Activated CD8-positive, alpha-beta memory T cell treated with anti-CD3 and anti-CD28 coated beads, Interleukin-2, amount 10 ng/mL, durations not matched to agents 7 days and 5 days (primary cell): ENCODE data around the gene FKBP11. TPM values are rescaled to one million over a fixed set of nuclear protein-coding genes. Genes with fewer than 3 reads are reported as not detected.
"Not testable (repeated sequence)": the region's sequence is repeated elsewhere in the genome, so short reads cannot be mapped to it uniquely, and the experiment has no call there.

Experiments
- ATAC-seq: fragments of 150-1000 bp; cut with Tn5 transposase; one replicate; pipeline ENCODE4 v1.10.0; 2021; ENCODE audit warnings: moderate library complexity
- CTCF ChIA-PET: fragments of 350-600 bp; sonication (Branson Sonifier 250); formaldehyde crosslinking; loops from one replicate; lab custom pipeline; 2021; ENCODE audit warnings: antibody characterized with exemption; lab: Charles Lee
- DNase-seq: peaks from one replicate; pipeline ENCODE4 v3.0.0-alpha.2; 2020
- H3K27ac Mint-ChIP-seq: one replicate; pipeline ENCODE4 v1.8.0; 2021; ENCODE audit warnings: mild to moderate bottlenecking, mixed read lengths
- H3K27me3 Mint-ChIP-seq: one replicate; pipeline ENCODE4 v1.8.0; 2021; ENCODE audit warnings: mixed read lengths
- H3K36me3 Mint-ChIP-seq: one replicate; pipeline ENCODE4 v1.8.0; 2021; ENCODE audit warnings: mild to moderate bottlenecking, mixed read lengths
- H3K4me1 Mint-ChIP-seq: one replicate; pipeline ENCODE4 v1.8.0; 2021; ENCODE audit warnings: mixed read lengths
- H3K4me3 Mint-ChIP-seq: one replicate; pipeline ENCODE4 v1.8.0; 2021; ENCODE audit warnings: mild to moderate bottlenecking, moderate library complexity, mixed read lengths
- H3K9me3 Mint-ChIP-seq: one replicate; pipeline ENCODE4 v1.8.0; 2022; ENCODE audit warnings: low read depth, mixed read lengths
- total RNA-seq, 2 experiments: library from RNA; stranded (reverse); gene quantifications; one replicate each; pipeline ENCODE4 v1.2.3, GENCODE V29; 2021

FKBP11 gene
- total RNA-seq, 2 experiments from 2014 or later: 78.5 to 88.8 TPM

DNA sequence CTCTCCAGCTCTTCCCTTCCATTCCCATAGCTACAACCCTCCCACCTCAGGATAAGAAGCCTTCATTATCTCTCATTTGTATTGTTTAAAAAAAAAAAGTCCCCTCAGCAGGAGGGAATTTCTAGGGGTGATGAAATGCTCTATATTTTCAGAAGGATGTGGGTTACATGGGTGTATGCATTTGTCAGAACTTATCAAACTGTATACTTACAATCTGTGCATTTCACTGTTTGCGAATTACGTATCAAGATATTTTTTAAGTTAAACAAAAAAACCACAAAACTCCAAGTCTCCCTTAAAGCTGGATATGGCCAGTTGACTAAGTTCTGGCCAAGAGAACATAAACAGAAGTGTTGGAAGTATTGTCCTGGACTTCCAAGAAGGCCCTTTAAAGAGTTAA is 2.0 kb upstream of the FKBP11 start:
- no peak overlapping the region for H3K4me3 Mint-ChIP-seq
- CTCF ChIA-PET: interaction anchor here (0.7 to 7.6 kb wide), 7 partner anchors 9 to 643 kb away, joined by 3 to 65 read pairs (median 4); partner anchors contain the start of gene WNT1
- peak overlapping the region; percentile 56 for H3K27ac Mint-ChIP-seq
- H3K4me1 Mint-ChIP-seq: peaks cover 38% of the 10 kb centered on the region
- H3K36me3 Mint-ChIP-seq: peaks cover 22% of the 10 kb centered on the region
- DNase-seq (no peak), ATAC-seq (no peak)
- no peaks in the 10 kb centered on the region for H3K9me3 Mint-ChIP-seq
- H3K27me3 Mint-ChIP-seq: no peaks in the 10 kb centered on the region

DNA sequence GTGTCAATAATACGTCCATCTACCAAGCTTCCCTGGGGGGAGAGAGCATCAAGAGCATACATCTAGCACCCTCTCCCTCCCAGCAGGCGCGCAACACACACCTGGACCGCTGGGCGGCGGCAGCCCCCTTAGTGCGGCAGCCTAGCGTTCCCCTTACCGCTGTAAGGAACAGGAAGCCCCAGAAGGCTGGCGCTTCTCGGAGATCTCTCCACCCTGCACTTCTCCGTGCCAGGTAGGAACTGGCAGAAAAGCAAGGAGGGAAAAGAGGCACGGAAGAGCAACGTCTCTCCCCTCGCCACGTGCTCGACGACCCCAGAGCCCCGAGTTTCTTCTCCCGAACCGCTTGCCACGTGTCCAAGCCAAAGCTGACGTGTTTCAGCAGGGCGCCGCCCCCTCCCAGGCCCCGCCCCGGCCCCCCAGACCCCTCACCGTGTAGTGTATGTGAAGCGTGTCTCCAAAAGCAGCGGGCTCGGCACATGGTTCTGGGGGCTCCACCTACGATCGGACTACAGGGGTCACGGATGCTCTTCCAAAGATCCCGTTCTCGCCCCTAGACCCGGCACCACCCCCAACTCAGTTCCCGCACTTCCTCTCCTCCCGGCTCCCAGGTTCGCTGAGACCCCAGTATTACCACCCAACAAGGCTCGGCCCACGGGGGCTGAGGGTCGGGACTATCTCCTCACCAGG is 532 bp downstream of the FKBP11 start:
- Mint-ChIP-seq H3K4me1 (peaks cover 43% of the 10 kb centered on the region), H3K36me3 (peaks cover 19% of the 10 kb centered on the region), H3K27ac (peak overlapping the region; percentile 95), H3K9me3 (no peaks in the 10 kb centered on the region), H3K27me3 (no peaks in the 10 kb centered on the region), H3K4me3 (peak overlapping the region; percentile 92)
- DNase-seq: peak; percentile 83
- peak; percentile 74 for ATAC-seq
- CTCF ChIA-PET: interaction anchor here (0.7 to 7.6 kb wide), 20 partner anchors 10 to 95 kb away, joined by 3 to 93 read pairs (median 4); partner anchors contain the start of genes ARF3, DDN, DDX23 and RND1

DNA sequence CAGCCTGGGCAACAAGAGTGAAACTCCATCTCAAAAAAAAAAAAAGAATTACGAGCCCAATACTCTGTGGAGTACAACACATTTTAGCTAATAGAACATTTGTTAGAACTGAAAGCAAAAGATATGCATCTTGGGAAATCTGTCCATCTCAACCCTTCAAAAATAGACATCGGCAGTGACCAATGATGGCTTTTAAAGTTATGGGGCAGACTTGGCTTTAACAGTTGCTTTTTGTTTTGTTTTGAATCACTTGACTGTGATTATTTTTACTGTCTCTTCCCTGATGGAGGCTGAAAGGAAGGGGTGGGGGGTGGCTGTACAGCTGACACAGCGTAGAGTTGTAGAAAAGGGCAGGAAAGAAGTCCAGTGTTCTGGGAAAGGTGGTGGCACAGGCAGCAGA is 2.2 kb downstream of the FKBP11 start:
- Mint-ChIP-seq H3K36me3 (peaks cover 18% of the 10 kb centered on the region), H3K9me3 (no peaks in the 10 kb centered on the region), H3K27me3 (no peaks in the 10 kb centered on the region), H3K27ac (peak overlapping the region; percentile 66), H3K4me1 (peaks cover 49% of the 10 kb centered on the region), H3K4me3 (no peak overlapping the region)
- CTCF ChIA-PET: interaction anchor here (1.0 to 7.6 kb wide), 9 partner anchors 12 to 76 kb away, joined by 4 to 93 read pairs (median 26); partner anchors contain the start of genes DDN and WNT1
- ATAC-seq: no peak
- DNase-seq: no peak

DNA sequence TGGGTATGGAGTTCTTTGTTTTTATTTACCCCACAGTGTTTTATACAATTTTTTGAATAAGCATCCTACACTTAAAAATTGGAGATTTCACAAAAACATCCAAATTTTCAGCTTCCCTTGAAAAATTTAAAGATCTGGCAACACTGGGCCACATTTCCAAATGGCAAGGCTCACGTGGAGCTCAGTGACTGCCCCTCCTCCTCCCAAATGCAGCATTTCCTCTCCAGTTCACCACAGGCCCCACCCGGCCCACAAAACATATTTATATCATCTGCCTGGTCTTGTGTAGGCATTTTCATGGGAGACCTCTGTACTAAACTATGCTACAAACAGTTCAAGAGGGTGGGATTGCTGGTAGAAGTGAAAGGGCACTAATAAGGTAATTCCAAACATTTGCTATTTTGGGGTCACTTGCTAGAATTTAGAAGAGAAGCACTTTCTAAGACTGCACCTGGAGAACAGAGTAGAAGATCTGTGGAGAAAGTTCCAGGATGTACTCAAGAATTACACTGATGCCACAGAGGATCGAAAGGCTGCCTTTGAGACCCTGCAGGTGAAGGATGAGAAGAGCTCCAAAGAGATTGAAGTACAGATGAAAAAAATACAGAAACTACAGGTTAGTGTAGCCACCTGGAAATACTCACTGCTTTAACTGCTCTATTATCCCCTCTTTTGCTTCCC is 7.3 kb downstream of the FKBP11 start:
- H3K27me3 Mint-ChIP-seq: no peaks in the 10 kb centered on the region
- H3K9me3 Mint-ChIP-seq: no peaks in the 10 kb centered on the region
- H3K27ac Mint-ChIP-seq: peak overlapping the region; percentile 84
- peaks cover 31% of the 10 kb centered on the region for H3K4me1 Mint-ChIP-seq
- peak; percentile 77 for DNase-seq
- H3K36me3 Mint-ChIP-seq: peaks cover 16% of the 10 kb centered on the region
- CTCF ChIA-PET: interaction anchor here (0.6 to 1.9 kb wide), 12 partner anchors 10 to 103 kb away, joined by 3 to 9 read pairs (median 4); partner anchors contain the start of genes RND1 and WNT1
- H3K4me3 Mint-ChIP-seq: peak overlapping the region; percentile 70
- peak; percentile 89 for ATAC-seq

DNA sequence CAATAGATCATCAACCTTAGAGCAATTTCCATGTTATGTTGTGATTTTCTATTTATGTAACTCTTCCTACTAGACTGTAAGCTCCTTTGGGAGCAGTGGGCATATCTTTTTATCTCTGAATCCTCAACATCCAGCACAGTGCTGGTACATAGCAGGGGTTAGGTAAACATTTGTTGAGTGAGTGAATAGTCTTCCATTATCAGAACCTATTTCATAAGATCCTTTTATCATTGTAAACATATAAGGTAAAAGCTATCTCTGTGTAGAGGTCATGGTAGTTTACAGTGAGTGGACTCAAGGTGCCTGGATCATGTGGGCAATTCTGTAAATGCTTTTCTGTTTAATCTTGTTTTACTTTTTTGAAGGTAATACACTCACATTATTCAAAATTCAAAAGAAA is 15.1 kb downstream of the FKBP11 start:
- ATAC-seq (no peak), DNase-seq (no peak)
- no peaks in the 10 kb centered on the region for H3K9me3 Mint-ChIP-seq
- CTCF ChIA-PET: interaction anchor here (0.7 to 1.6 kb wide), 3 partner anchors 9 to 58 kb away, joined by 3 to 5 read pairs (median 3); partner anchors contain the start of gene DDX23
- H3K27ac Mint-ChIP-seq: no peak overlapping the region
- no peaks in the 10 kb centered on the region for H3K4me1 Mint-ChIP-seq
- H3K27me3 Mint-ChIP-seq: peaks cover 9% of the 10 kb centered on the region
- H3K36me3 Mint-ChIP-seq: no peaks in the 10 kb centered on the region
- H3K4me3 Mint-ChIP-seq: no peak overlapping the region

DNA sequence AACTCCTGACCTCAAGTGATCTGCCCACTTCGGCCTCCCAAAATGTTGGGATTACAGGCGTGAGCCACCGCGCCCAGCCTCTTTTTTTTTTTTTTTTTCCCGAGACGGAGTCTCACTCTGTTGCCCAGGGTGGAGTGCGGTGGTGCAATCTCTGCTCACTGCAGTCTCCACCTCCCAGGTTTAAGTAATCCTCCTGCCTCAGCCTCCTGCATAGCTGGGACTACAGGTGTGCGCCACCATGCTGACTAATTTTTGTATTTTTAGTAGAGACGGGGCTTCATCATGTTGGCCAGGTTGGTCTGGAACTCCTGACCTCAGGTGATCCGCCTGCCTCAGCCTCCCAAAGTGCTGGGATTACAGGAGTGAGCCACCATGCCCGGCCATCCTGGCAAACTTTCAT is 15.6 kb downstream of the FKBP11 start:
- CTCF ChIA-PET: interaction anchor here (0.7 kb wide), 1 partner anchor 57 kb away, joined by 3 read pairs; the partner anchor contains the start of gene DDX23
- DNase-seq, H3K27me3 Mint-ChIP-seq, H3K27ac Mint-ChIP-seq, ATAC-seq, H3K36me3 Mint-ChIP-seq, H3K9me3 Mint-ChIP-seq, H3K4me3 Mint-ChIP-seq, H3K4me1 Mint-ChIP-seq: not testable (repeated sequence)

DNA sequence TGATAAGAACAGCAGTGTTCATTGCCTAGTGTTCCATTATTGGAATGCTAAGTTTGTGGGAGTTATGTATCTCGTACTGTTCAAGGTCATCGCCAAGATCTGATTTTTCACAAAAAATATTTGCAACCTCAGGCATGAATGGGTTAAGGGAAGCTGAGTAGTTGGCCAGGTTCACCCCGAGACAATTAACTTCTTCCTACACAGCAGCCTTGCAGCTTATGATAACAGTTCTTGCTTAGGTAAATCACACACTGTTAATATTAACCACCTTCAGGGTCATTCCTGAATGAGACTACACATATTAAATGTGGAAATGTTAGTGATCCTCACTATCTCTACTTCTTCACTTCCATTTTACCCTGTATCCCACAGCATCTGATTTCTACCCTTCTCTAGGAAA is 18.0 kb downstream of the FKBP11 start:
- Mint-ChIP-seq H3K27ac (no peak overlapping the region), H3K9me3 (no peaks in the 10 kb centered on the region), H3K36me3 (no peaks in the 10 kb centered on the region), H3K27me3 (peaks cover 9% of the 10 kb centered on the region), H3K4me1 (peaks cover 12% of the 10 kb centered on the region), H3K4me3 (no peak overlapping the region)
- CTCF ChIA-PET: interaction anchor here (0.9 to 1.3 kb wide), 4 partner anchors 10 to 83 kb away, joined by 3 to 4 read pairs (median 3); no protein-coding TSS in a partner anchor
- ATAC-seq: no peak
- no peak for DNase-seq

DNA sequence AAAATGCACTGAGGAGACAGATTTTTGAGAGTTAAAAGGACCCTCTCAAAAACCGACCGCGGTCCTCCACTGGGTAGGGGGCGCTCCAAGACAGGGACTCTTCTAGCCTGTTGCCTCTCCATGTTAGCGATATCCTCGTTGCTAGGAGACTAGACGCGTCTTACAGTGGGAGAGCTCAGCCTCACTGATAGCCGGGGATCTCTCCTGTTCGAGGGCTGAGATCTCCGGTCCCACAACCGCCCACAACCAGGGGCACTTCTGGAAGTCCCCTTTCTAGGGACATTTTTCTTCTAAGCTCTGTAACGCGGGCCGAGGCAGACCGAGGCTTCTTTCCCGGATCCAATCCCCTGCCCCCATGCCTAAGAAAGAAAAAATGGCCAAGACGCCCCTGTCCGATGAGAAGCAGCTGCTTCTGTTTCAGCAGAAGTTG is 21.3 kb downstream of the FKBP11 start:
- peaks cover 9% of the 10 kb centered on the region for H3K27me3 Mint-ChIP-seq
- peak overlapping the region; percentile 38 for H3K4me3 Mint-ChIP-seq
- H3K27ac Mint-ChIP-seq: peak overlapping the region; percentile 68
- H3K4me1 Mint-ChIP-seq: peaks cover 19% of the 10 kb centered on the region
- no peaks in the 10 kb centered on the region for H3K36me3 Mint-ChIP-seq
- CTCF ChIA-PET: interaction anchor here (0.6 to 8.3 kb wide), 25 partner anchors 9 to 127 kb away, joined by 3 to 82 read pairs (median 4); partner anchors contain the start of genes ARF3, DDX23, FKBP11 and RND1
- peak; percentile 88 for DNase-seq
- no peaks in the 10 kb centered on the region for H3K9me3 Mint-ChIP-seq
- ATAC-seq: peak; percentile 91

DNA sequence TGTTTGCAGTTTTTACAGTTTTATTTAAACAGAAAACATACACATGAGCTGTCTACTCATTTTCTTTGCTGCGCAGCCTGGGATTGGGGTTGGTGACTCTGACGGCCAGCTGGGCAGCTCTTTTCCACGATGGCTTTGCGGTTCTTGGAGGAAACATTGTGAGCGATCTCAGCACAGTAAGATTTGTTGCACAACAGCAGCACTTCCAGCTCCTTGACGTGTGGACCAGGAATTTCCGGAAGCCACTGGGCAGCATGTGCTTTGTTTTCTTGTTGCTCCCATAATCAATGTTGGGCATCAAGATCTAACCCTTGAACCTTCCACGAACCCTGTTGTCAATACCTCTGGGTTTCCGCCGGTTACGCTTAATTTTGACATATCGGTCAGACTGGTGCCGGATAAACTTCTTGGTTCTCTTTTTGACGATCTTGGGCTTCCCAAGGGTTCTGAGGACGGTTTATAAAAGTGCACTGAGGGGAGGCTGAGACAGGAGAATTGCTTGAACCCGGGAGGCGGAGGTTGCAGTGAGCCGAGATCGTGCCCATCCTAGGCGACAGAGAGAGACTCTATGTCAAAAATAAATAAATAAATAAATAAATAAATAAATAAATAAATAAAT is 21.8 kb downstream of the FKBP11 start:
- CTCF ChIA-PET: interaction anchor here (0.7 to 8.3 kb wide), 26 partner anchors 10 to 94 kb away, joined by 3 to 82 read pairs (median 6); partner anchors contain the start of genes ARF3, DDX23, FKBP11 and WNT1
- ATAC-seq (no peak), DNase-seq (no peak)
- Mint-ChIP-seq H3K36me3 (no peaks in the 10 kb centered on the region), H3K4me3 (peak overlapping the region; percentile 62), H3K27me3 (peaks cover 12% of the 10 kb centered on the region), H3K4me1 (peaks cover 19% of the 10 kb centered on the region), H3K9me3 (no peaks in the 10 kb centered on the region), H3K27ac (peak overlapping the region; percentile 61)

DNA sequence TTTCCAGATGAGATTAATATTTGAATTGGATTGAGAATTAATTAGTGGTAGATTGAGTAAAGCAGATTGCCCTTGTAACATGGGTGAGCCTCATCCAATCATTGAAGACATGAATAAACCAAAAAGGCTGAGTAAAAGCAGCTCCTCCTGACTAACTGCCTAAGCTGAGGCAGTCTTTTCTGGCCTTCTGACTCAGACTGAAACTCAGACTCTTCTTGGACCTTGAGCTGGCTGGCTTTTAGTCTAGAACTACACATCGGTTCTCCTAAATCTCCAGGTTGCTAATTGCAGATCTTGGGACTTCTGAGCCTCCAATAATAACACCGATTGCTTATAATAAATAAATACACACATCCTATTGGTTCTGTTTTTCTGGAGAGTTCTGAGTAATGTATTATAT is 24.0 kb downstream of the FKBP11 start:
- Mint-ChIP-seq H3K36me3 (no peaks in the 10 kb centered on the region), H3K27me3 (peaks cover 21% of the 10 kb centered on the region), H3K4me1 (peaks cover 19% of the 10 kb centered on the region), H3K27ac (no peak overlapping the region), H3K4me3 (no peak overlapping the region), H3K9me3 (no peaks in the 10 kb centered on the region)
- peak; percentile 60 for DNase-seq
- CTCF ChIA-PET: interaction anchor here (0.8 to 8.3 kb wide), 12 partner anchors 10 to 95 kb away, joined by 3 to 82 read pairs (median 5); partner anchors contain the start of genes DDX23, RND1 and WNT1
- ATAC-seq: peak; percentile 84

DNA sequence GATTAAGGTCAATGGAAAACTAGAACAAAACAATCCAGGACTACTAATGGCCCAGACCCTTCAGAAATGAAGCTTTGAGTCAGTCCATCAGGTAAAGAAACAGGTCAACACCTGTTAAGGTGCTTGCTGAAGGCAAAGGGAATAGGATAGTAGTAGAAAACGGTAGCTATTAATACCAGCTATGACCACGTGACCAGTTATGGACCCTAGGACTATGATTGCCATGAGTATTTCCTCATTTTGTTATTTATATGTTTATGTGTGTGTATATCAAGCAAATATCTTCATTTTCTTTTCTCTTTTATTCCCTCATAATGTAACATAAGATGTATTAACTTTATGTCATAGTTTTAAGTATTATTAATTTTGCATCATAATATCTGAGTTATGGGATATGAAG is 25.6 kb downstream of the FKBP11 start:
- CTCF ChIA-PET: interaction anchor here (0.6 to 8.3 kb wide), 7 partner anchors 9 to 89 kb away, joined by 3 to 82 read pairs (median 9); partner anchors contain the start of genes DDX23 and RND1
- Mint-ChIP-seq H3K9me3 (no peaks in the 10 kb centered on the region), H3K4me1 (peaks cover 18% of the 10 kb centered on the region), H3K4me3 (no peak overlapping the region), H3K36me3 (no peaks in the 10 kb centered on the region), H3K27ac (no peak overlapping the region), H3K27me3 (peaks cover 16% of the 10 kb centered on the region)
- DNase-seq: no peak
- no peak for ATAC-seq

DNA sequence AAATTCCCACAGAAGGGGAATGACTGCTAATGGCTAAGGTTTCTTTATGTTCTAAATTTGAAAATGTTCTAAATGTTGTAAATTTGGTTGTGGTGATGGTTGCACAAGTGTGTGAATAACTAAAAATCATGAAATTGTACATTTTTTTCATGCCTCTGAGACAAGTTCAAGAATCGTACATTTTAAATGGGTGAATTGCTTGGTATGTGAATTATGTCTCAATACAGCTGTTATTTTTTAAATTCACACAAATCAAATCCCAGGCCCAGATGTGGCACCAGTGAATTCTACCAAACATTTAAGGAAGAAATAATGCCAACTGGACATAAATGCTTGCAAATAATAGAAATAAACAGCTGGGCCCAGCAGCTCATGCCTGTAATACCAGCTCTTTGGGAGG is 31.0 kb downstream of the FKBP11 start:
- CTCF ChIA-PET: interaction anchor here (0.6 to 3.3 kb wide), 5 partner anchors 41 to 94 kb away, joined by 3 to 16 read pairs (median 3); partner anchors contain the start of gene DDX23
- peaks cover 8% of the 10 kb centered on the region for H3K4me1 Mint-ChIP-seq
- peaks cover 33% of the 10 kb centered on the region for H3K27me3 Mint-ChIP-seq
- DNase-seq (no peak), ATAC-seq (no peak)
- no peak overlapping the region for H3K27ac Mint-ChIP-seq
- H3K36me3 Mint-ChIP-seq: no peaks in the 10 kb centered on the region
- H3K9me3 Mint-ChIP-seq: no peaks in the 10 kb centered on the region
- H3K4me3 Mint-ChIP-seq: no peak overlapping the region
